Mesendoderm (in vitro differentiated cells): ENCODE results near the gene TSEN2.
"Not testable (repeated sequence)": the region's sequence is repeated elsewhere in the genome, so short reads cannot be mapped to it uniquely, and the experiment has no call there.

ENCODE experiments used
- DNase-seq: peaks from one replicate; pipeline ENCODE4 v3.0.0; 2013
- H2AK5ac ChIP-seq: 2 replicates; pipeline ENCODE4 v1.6.1; 2013; ENCODE audit warnings: low read length, inconsistent platforms
- H2BK120ac ChIP-seq: 2 replicates; pipeline ENCODE4 v1.6.1; 2013; ENCODE audit warnings: low read depth, mild to moderate bottlenecking, low read length, moderate library complexity, mixed read lengths
- H2BK15ac ChIP-seq: replicated peaks from 2 replicates; pipeline ENCODE4 v1.6.1; 2013; ENCODE audit warnings: low read depth, mild to moderate bottlenecking, moderate library complexity
- H2BK5ac ChIP-seq: 2 replicates; pipeline ENCODE4 v1.6.1; 2013; ENCODE audit warnings: low read length, inconsistent platforms
- H3K18ac ChIP-seq: 2 replicates; pipeline ENCODE4 v1.6.1; 2013; ENCODE audit warnings: mild to moderate bottlenecking, low read length, mixed read lengths
- H3K23ac ChIP-seq: one replicate; pipeline ENCODE4 v1.6.1; 2013; ENCODE audit warnings: low read length
- H3K27ac ChIP-seq: 2 replicates; pipeline ENCODE4 v1.5.1; 2013; ENCODE audit warnings: low read depth, mild to moderate bottlenecking, inconsistent platforms, low read length, moderate library complexity
- H3K27me3 ChIP-seq: 2 replicates; pipeline ENCODE4 v1.6.1; 2013; ENCODE audit warnings: low read length, control low read depth, mild to moderate bottlenecking, inconsistent platforms; ENCODE audit not compliant: insufficient read depth, poor library complexity
- H3K36me3 ChIP-seq: 2 replicates; pipeline ENCODE4 v1.6.1; 2013; ENCODE audit warnings: low read length, inconsistent platforms; ENCODE audit not compliant: control insufficient read depth, insufficient read depth
- H3K4ac ChIP-seq: one replicate; pipeline ENCODE4 v1.6.1; 2013; ENCODE audit warnings: low read depth, mild to moderate bottlenecking, low read length, moderate library complexity
- H3K4me1 ChIP-seq: 2 replicates; pipeline ENCODE4 v1.6.1; 2013; ENCODE audit warnings: low read depth, low read length, inconsistent platforms; ENCODE audit not compliant: control insufficient read depth
- H3K4me2 ChIP-seq: 2 replicates; pipeline ENCODE4 v1.6.1; 2013; ENCODE audit warnings: low read length
- H3K4me3 ChIP-seq: 2 replicates; pipeline ENCODE4 v1.5.1; 2013; ENCODE audit warnings: mild to moderate bottlenecking, low read length
- H3K56ac ChIP-seq: one replicate; pipeline ENCODE4 v1.6.1; 2013; ENCODE audit warnings: low read length
- H3K79me1 ChIP-seq: 2 replicates; pipeline ENCODE4 v1.6.1; 2013; ENCODE audit warnings: low read length, inconsistent platforms
- H3K79me2 ChIP-seq: 2 replicates; pipeline ENCODE4 v1.6.1; 2013; ENCODE audit warnings: mild to moderate bottlenecking, low read length; ENCODE audit not compliant: control insufficient read depth, insufficient read depth
- H3K9ac ChIP-seq: 2 replicates; pipeline ENCODE4 v1.6.1; 2013; ENCODE audit warnings: low read length, inconsistent platforms
- H4K5ac ChIP-seq: one replicate; pipeline ENCODE4 v1.6.1; 2013; ENCODE audit warnings: low read length
- H4K8ac ChIP-seq: one replicate; pipeline ENCODE4 v1.6.1; 2013; ENCODE audit warnings: low read depth, mild to moderate bottlenecking, control low read depth, low read length, moderate library complexity
- WGBS: extraction: QIAGEN DNeasy Blood & Tissue Kit; methylation state at CpG from one replicate; pipeline ENCODE4 v1.1.7; 2013; ENCODE audit warnings: low lambda C conversion rate, missing lambda C conversion rate; ENCODE audit not compliant: insufficient coverage; ENCODE audit errors: extremely low coverage; 5-methylcytosine and 5-hydroxymethylcytosine counted together

The TSEN2 gene

GRCh38 chr3:12543497-12543896, 59.2 kb downstream of the TSEN2 start:
- H3K23ac ChIP-seq, H3K4me3 ChIP-seq, H4K5ac ChIP-seq, H3K27me3 ChIP-seq, H2BK5ac ChIP-seq, H3K79me1 ChIP-seq, H3K4ac ChIP-seq, H2BK15ac ChIP-seq, H3K27ac ChIP-seq, H4K8ac ChIP-seq, H3K4me2 ChIP-seq, H3K56ac ChIP-seq, H3K18ac ChIP-seq, H3K9ac ChIP-seq, H2BK120ac ChIP-seq, H3K36me3 ChIP-seq, H2AK5ac ChIP-seq, H3K4me1 ChIP-seq, DNase-seq, H3K79me2 ChIP-seq: not testable (repeated sequence)
- no CpG with 5 or more reads among the region's 12 CpGs for WGBS

GRCh38 chr3:12544652-12545472, 60.6 kb downstream of the TSEN2 start:
- Histone ChIP-seq H3K36me3 (no peaks in the 10 kb centered on the region), H3K27ac (no peak overlapping the region), H3K27me3 (no peaks in the 10 kb centered on the region), H2BK15ac (no peak overlapping the region), H3K79me2 (no peaks in the 10 kb centered on the region), H2BK5ac (no peak overlapping the region), H3K4me3 (no peak overlapping the region), H3K23ac (no peak overlapping the region), H3K18ac (no peak overlapping the region), H3K79me1 (no peaks in the 10 kb centered on the region), H3K9ac (no peak overlapping the region), H3K4ac (no peak overlapping the region), H3K56ac (no peak overlapping the region), H3K4me1 (no peaks in the 10 kb centered on the region), H4K5ac (no peak overlapping the region), H4K8ac (no peak overlapping the region), H3K4me2 (no peak overlapping the region), H2BK120ac (no peak overlapping the region), H2AK5ac (no peak overlapping the region)
- no peak for DNase-seq
- no CpG with 5 or more reads among the region's 11 CpGs for WGBS

GRCh38 chr3:12545473-12545791, 61.2 kb downstream of the TSEN2 start, which contains the start of gene MKRN2OS:
TSS of gene MKRN2OS (minus strand) at chr3:12545499. CDS start at chr3:12545464, 35 bp downstream.
- Histone ChIP-seq H4K5ac (no peak within 1 kb of the TSS), H3K4me3 (no peak within 1 kb of the TSS), H2BK5ac (no peak within 1 kb of the TSS), H2BK120ac (no peak within 1 kb of the TSS), H3K27me3 (no peaks in the 10 kb centered on the region), H3K18ac (no peak within 1 kb of the TSS), H3K79me2 (no peaks in the 10 kb centered on the region), H3K4me1 (no peaks in the 10 kb centered on the region), H3K56ac (no peak within 1 kb of the TSS), H3K36me3 (no peaks in the 10 kb centered on the region), H3K23ac (no peak within 1 kb of the TSS), H2AK5ac (no peak within 1 kb of the TSS), H2BK15ac (no peak within 1 kb of the TSS), H3K4ac (no peak within 1 kb of the TSS), H3K27ac (no peak within 1 kb of the TSS), H3K79me1 (no peaks in the 10 kb centered on the region), H3K4me2 (no peak within 1 kb of the TSS), H4K8ac (no peak within 1 kb of the TSS), H3K9ac (no peak within 1 kb of the TSS)
- DNase-seq, result peak; percentile 87
- WGBS, result no CpG with 5 or more reads among the region's 4 CpGs

- Histone ChIP-seq H3K4me2 (no peak overlapping the region), H3K9ac (no peak overlapping the region), H3K27ac (no peak overlapping the region), H2BK120ac (no peak overlapping the region), H2BK15ac (no peak overlapping the region), H3K36me3 (no peaks in the 10 kb centered on the region), H2AK5ac (no peak overlapping the region), H3K4me1 (no peaks in the 10 kb centered on the region), H2BK5ac (no peak overlapping the region), H3K23ac (no peak overlapping the region), H3K79me2 (no peaks in the 10 kb centered on the region), H3K79me1 (no peaks in the 10 kb centered on the region), H4K5ac (no peak overlapping the region), H3K56ac (no peak overlapping the region), H3K4ac (no peak overlapping the region), H3K18ac (no peak overlapping the region), H3K27me3 (no peaks in the 10 kb centered on the region), H4K8ac (no peak overlapping the region), H3K4me3 (no peak overlapping the region)
- WGBS, result no CpG with 5 or more reads among the region's 7 CpGs
- DNase-seq, result no peak
Measured at GRCh38 chr3:12549971-12550760, 65.9 kb downstream of the TSEN2 start.

- Histone ChIP-seq H3K18ac (no peak overlapping the region), H2BK120ac (no peak overlapping the region), H3K56ac (peak overlapping the region; percentile 35), H3K4me2 (no peak overlapping the region), H3K9ac (peak overlapping the region; percentile 3), H3K27ac (no peak overlapping the region), H4K5ac (no peak overlapping the region), H3K79me2 (peaks cover 14% of the 10 kb centered on the region), H3K79me1 (peaks cover 2% of the 10 kb centered on the region), H3K23ac (no peak overlapping the region), H2BK5ac (no peak overlapping the region), H2BK15ac (no peak overlapping the region), H4K8ac (no peak overlapping the region), H3K4ac (no peak overlapping the region), H2AK5ac (no peak overlapping the region), H3K27me3 (no peaks in the 10 kb centered on the region), H3K4me1 (peaks cover 2% of the 10 kb centered on the region), H3K36me3 (no peaks in the 10 kb centered on the region), H3K4me3 (no peak overlapping the region)
- no peak for DNase-seq
- WGBS, result no CpG with 5 or more reads among the region's 26 CpGs
Measured at GRCh38 chr3:12553921-12554391, 69.7 kb downstream of the TSEN2 start.
